ENCODE measurements around the gene GP9. TPM values are rescaled to one million over a fixed set of nuclear protein-coding genes. Genes with fewer than 3 reads are reported as not detected.

The GP9 gene
- polyA plus RNA-seq, 1 donor from 2014 or later: not detected

DNA sequence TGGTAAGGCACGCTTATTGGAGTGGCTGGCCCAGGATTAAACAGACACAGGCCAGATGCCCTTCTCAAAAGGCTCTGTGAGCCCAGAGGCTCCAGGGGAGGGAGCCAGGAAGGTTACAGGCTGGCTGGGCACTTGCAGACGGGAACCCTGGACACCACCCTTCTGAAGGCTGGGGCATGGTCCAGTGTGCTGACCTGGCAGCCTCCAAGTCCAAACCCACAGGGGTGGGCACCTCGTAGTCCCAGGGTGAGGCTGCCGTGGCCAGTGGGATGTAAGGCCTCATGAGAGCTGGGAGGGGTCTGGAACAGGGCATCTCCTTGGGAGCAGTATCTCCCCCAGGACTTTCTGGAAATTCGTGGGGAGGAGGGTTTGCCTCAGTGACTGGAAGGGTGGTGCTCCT is 39.9 kb upstream of the GP9 start:
- Histone ChIP-seq H3K4me2 (ENCODE audit: low read length) (no peak overlapping the region), H3K9me2 (ENCODE audit: insufficient read depth, low read length) (no peaks in the 10 kb centered on the region), H3K4me3 (ENCODE audit: low read length) (no peak overlapping the region), H3K79me2 (replicated peaks; ENCODE audit: insufficient read depth, low read length) (no peaks in the 10 kb centered on the region), H3K27me3 (ENCODE audit: insufficient read depth, low read depth, low read length) (no peaks in the 10 kb centered on the region), H3K27ac (ENCODE audit: low read length) (no peak overlapping the region), H3F3A (ENCODE audit: insufficient read depth, low read length, poor library complexity, severe bottlenecking) (no peaks in the 10 kb centered on the region), H3K36me3 (ENCODE audit: insufficient read depth, low read length) (no peaks in the 10 kb centered on the region), H3K9ac (ENCODE audit: low read length) (no peak overlapping the region), H2AFZ (ENCODE audit: low read depth, low read length) (no peak overlapping the region), H3K9me3 (ENCODE audit: low read length) (no peaks in the 10 kb centered on the region), H4K20me1 (ENCODE audit: insufficient read depth) (no peaks in the 10 kb centered on the region)
- no peak for TF ChIP-seq RAD21 (conservative IDR thresholded peaks at IDR 0.05)
- TF ChIP-seq, protein P1, sequence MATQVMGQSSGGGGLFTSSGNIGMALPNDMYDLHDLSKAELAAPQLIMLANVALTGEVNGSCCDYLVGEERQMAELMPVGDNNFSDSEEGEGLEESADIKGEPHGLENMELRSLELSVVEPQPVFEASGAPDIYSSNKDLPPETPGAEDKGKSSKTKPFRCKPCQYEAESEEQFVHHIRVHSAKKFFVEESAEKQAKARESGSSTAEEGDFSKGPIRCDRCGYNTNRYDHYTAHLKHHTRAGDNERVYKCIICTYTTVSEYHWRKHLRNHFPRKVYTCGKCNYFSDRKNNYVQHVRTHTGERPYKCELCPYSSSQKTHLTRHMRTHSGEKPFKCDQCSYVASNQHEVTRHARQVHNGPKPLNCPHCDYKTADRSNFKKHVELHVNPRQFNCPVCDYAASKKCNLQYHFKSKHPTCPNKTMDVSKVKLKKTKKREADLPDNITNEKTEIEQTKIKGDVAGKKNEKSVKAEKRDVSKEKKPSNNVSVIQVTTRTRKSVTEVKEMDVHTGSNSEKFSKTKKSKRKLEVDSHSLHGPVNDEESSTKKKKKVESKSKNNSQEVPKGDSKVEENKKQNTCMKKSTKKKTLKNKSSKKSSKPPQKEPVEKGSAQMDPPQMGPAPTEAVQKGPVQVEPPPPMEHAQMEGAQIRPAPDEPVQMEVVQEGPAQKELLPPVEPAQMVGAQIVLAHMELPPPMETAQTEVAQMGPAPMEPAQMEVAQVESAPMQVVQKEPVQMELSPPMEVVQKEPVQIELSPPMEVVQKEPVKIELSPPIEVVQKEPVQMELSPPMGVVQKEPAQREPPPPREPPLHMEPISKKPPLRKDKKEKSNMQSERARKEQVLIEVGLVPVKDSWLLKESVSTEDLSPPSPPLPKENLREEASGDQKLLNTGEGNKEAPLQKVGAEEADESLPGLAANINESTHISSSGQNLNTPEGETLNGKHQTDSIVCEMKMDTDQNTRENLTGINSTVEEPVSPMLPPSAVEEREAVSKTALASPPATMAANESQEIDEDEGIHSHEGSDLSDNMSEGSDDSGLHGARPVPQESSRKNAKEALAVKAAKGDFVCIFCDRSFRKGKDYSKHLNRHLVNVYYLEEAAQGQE (IDR thresholded peaks at IDR 0.05; ENCODE audit: borderline replicate concordance): no peak
- TF ChIP-seq EP300 (conservative IDR thresholded peaks at IDR 0.05; ENCODE audit: poor library complexity, severe bottlenecking): no peak
- TF ChIP-seq, protein P2, sequence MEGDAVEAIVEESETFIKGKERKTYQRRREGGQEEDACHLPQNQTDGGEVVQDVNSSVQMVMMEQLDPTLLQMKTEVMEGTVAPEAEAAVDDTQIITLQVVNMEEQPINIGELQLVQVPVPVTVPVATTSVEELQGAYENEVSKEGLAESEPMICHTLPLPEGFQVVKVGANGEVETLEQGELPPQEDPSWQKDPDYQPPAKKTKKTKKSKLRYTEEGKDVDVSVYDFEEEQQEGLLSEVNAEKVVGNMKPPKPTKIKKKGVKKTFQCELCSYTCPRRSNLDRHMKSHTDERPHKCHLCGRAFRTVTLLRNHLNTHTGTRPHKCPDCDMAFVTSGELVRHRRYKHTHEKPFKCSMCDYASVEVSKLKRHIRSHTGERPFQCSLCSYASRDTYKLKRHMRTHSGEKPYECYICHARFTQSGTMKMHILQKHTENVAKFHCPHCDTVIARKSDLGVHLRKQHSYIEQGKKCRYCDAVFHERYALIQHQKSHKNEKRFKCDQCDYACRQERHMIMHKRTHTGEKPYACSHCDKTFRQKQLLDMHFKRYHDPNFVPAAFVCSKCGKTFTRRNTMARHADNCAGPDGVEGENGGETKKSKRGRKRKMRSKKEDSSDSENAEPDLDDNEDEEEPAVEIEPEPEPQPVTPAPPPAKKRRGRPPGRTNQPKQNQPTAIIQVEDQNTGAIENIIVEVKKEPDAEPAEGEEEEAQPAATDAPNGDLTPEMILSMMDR (IDR thresholded peaks at IDR 0.05; ENCODE audit: poor library complexity, severe bottlenecking): no peak
- TF ChIP-seq TAF1 (IDR thresholded peaks at IDR 0.05; ENCODE audit: low read depth): no peak

DNA sequence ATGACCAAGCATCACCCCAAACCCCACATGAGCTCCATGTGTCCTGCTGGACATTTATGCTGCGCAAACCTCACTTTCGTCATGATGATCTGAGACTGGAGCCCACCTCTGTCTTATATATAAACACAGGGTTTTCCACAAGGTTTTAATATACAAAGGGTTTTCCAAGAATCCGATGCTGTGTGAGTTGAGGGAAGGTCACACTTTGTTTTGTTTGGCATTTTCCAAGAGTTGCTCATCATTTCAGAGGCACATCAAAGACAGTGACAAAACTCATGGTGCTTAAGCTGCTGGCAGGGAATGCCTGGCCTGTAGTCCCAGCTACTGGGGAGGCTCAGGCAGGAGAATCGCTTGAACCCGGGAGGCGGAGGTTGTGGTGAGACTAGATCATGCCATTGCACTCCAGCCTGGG is 39.4 kb upstream of the GP9 start:
- H3K4me3 ChIP-seq (ENCODE audit: low read length): no peak overlapping the region
- no peaks in the 10 kb centered on the region for H3K27me3 ChIP-seq (ENCODE audit: insufficient read depth, low read depth, low read length)
- H3K27ac ChIP-seq (ENCODE audit: low read length): no peak overlapping the region
- no peak for TF ChIP-seq POLR2AphosphoS5 (IDR thresholded peaks at IDR 0.05)
- TF ChIP-seq SMC3 (conservative IDR thresholded peaks at IDR 0.05; ENCODE audit: poor library complexity): no peak
- TF ChIP-seq EZH2 (IDR thresholded peaks at IDR 0.05; ENCODE audit: borderline replicate concordance, insufficient read depth, low read length, poor library complexity, severe bottlenecking): no peak
- TF ChIP-seq MXI1 (conservative IDR thresholded peaks at IDR 0.05; ENCODE audit: poor library complexity, severe bottlenecking): no peak
- no peak for TF ChIP-seq TAF1 (IDR thresholded peaks at IDR 0.05; ENCODE audit: low read depth)
- TF ChIP-seq, protein P1 (IDR thresholded peaks at IDR 0.05; ENCODE audit: borderline replicate concordance): no peak
- TF ChIP-seq EP300 (conservative IDR thresholded peaks at IDR 0.05; ENCODE audit: poor library complexity, severe bottlenecking): no peak
- TF ChIP-seq, protein P2 (IDR thresholded peaks at IDR 0.05; ENCODE audit: poor library complexity, severe bottlenecking): no peak
- no peak for TF ChIP-seq RAD21 (conservative IDR thresholded peaks at IDR 0.05)
- H3K79me2 ChIP-seq (replicated peaks; ENCODE audit: insufficient read depth, low read length): no peaks in the 10 kb centered on the region
- H3K4me2 ChIP-seq (ENCODE audit: low read length): no peak overlapping the region
- H3K36me3 ChIP-seq (ENCODE audit: insufficient read depth, low read length): no peaks in the 10 kb centered on the region
- H2AFZ ChIP-seq (ENCODE audit: low read depth, low read length): no peak overlapping the region
- H3K9ac ChIP-seq (ENCODE audit: low read length): no peak overlapping the region
- H3K9me3 ChIP-seq (ENCODE audit: low read length): no peaks in the 10 kb centered on the region
- H3K9me2 ChIP-seq (ENCODE audit: insufficient read depth, low read length): no peaks in the 10 kb centered on the region
- no peaks in the 10 kb centered on the region for H4K20me1 ChIP-seq (ENCODE audit: insufficient read depth)
- no peaks in the 10 kb centered on the region for H3F3A ChIP-seq (ENCODE audit: insufficient read depth, low read length, poor library complexity, severe bottlenecking)
